ENCODE data around the gene GNB2. TPM values are rescaled to one million over a fixed set of nuclear protein-coding genes. Genes with fewer than 3 reads are reported as not detected.

Gene GNB2
- total and polyA plus RNA-seq, 2 of the 13 experiments (the other 11 are each of a cell fraction or from before 2014, with no cell fraction given): 48.3 to 67.1 TPM

DNA sequence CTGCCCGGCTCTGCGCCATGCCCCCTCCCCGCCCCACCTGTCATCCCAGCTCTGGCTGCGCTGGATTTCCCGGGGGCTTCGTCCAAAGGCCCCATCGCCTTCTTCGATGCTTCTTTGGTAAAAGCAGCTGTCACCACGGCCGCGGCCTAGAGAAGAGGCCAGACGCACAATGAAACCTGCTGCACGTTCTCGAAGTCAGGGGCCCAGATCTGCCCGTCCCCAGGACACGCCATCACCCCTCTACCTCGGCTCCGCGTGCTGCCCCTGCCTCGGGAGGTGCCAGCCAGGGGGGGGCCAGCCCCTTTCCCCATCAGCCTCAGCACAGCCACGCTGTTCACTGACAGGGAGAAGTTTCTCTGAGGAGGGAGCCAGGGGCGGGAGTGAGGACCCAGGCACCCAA, 13.7 kb downstream of the GNB2 start:
- Histone ChIP-seq H3K9ac (ENCODE audit: insufficient read depth, low read depth, low read length) (no peak overlapping the region), H3K36me3 (replicated peaks in 1 of 2; ENCODE audit: control insufficient read depth in 1 of 2, insufficient read depth in 2 of 2, low read length in 2 of 2) (peaks cover 45 to 68% of the 10 kb centered on the region in 2 experiments), H4K20me1 (ENCODE audit: insufficient read depth, low read length) (peaks cover 36% of the 10 kb centered on the region), H3K79me2 (ENCODE audit: insufficient read depth, low read length) (peaks cover 36% of the 10 kb centered on the region), H3K27ac (ENCODE audit: extremely low read length, insufficient read depth, low read length) (no peak overlapping the region), H3K4me3 (replicated peaks in 1 of 3; ENCODE audit: insufficient read depth in 1 of 3, low read depth in 2 of 3, low read length in 3 of 3) (no peak overlapping the region), H3K27me3 (ENCODE audit: control insufficient read depth in 1 of 2, insufficient read depth in 2 of 2, low read length in 2 of 2) (no peaks in the 10 kb centered on the region), H3K4me2 (ENCODE audit: low read depth, low read length) (no peak overlapping the region), H3K9me3 (ENCODE audit: low read length) (no peaks in the 10 kb centered on the region), H3K4me1 (ENCODE audit: insufficient read depth, low read length) (peaks cover 16% of the 10 kb centered on the region), H2AFZ (ENCODE audit: low read length) (no peak overlapping the region)
- in situ Hi-C loops (cut with HindIII; ENCODE audit: extremely low pct_ligation_motif_present, low pct_unique_long_range_greater_than_20kb): no loop called here
- ATAC-seq: no peak
- POLR2A ChIA-PET: interaction anchor here (0.6 kb wide), 1 partner anchor 165 kb away, joined by 3 read pairs; the partner anchor contains the start of gene SLC12A9
- no peak for FAIRE-seq
- TF ChIP-seq ZKSCAN5 (CRISPR knock-in tag; IDR thresholded peaks at IDR 0.05): no peak
- no peak for TF ChIP-seq TCF7 (IDR thresholded peaks at IDR 0.05; ENCODE audit: low read depth)
- peak; percentile 27 for TF ChIP-seq RBM39 (IDR thresholded peaks at IDR 0.05; ENCODE audit: low read depth, low read length, poor library complexity, severe bottlenecking)
- no peak for TF ChIP-seq SMARCE1 (IDR thresholded peaks at IDR 0.05; ENCODE audit: borderline replicate concordance)
- peak; percentile 25; the same call in 1 of the 2 replicates for TF ChIP-seq RBFOX2 (IDR thresholded peaks at IDR 0.05; ENCODE audit: low read depth, low read length)
- WGBS (ENCODE audit: low lambda C conversion rate): 98% methylated on average over 16 of the region's 22 CpGs
- CTCF ChIA-PET (ENCODE audit: low intra/inter-chr PET ratio, low total read pairs): interaction anchor here (0.6 kb wide), 1 partner anchor 265 kb away, joined by 3 read pairs; no protein-coding TSS in a partner anchor
- intact Hi-C loops (cut with micrococcal nuclease; ENCODE audit: unreplicated experiment): no loop called here
- no TSS peak for BruUV-seq (replicated peaks)
- DNase-seq (ENCODE audit: low spot score): no peak

DNA sequence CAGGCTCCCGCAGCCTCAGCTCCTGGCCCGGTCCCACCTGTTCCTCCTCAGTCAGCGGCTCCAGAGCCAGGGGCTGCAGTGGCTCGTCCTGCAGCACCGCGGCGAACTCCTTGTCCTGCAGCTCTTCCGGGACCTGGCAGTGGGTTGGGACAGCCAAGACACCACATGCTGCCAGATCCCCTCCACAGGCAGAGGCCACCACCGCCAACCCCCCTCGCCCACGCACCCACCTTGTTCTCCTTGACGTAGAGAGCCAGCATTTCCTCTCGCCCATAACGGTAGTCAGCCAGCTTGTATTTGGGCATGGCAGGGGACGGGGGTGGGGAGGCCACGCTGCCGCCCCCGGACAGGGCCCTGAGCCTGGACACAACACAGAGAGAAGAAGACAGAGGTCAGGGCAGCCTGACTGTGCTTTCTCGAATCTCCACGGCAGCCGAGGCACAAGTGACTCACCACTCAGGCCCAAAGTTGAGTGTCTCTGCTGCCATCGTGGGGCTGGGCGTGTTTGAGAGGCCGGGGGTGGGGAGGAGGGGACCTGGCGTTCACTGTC, 14.3 kb downstream of the GNB2 start:
- ATAC-seq: no peak
- 97% methylated on average over 11 of the region's 25 CpGs for WGBS (ENCODE audit: low lambda C conversion rate)

More for the DNA sequence above, 14.3 kb downstream of the GNB2 start:
- intact Hi-C loops (cut with micrococcal nuclease; ENCODE audit: unreplicated experiment) (no loop called here), in situ Hi-C loops (cut with HindIII; ENCODE audit: extremely low pct_ligation_motif_present, low pct_unique_long_range_greater_than_20kb) (no loop called here)
- POLR2A ChIA-PET: interaction anchor here (0.6 kb wide), 1 partner anchor 165 kb away, joined by 3 read pairs; the partner anchor contains the start of gene SLC12A9
- peaks cover 40 to 67% of the 10 kb centered on the region in 2 experiments for H3K36me3 ChIP-seq (replicated peaks in 1 of 2; ENCODE audit: control insufficient read depth in 1 of 2, insufficient read depth in 2 of 2, low read length in 2 of 2)
- H3K4me3 ChIP-seq (replicated peaks in 1 of 3; ENCODE audit: insufficient read depth in 1 of 3, low read depth in 2 of 3, low read length in 3 of 3): no peak overlapping the region
- no peak for FAIRE-seq
- DNase-seq (ENCODE audit: low spot score): no peak
- H3K27me3 ChIP-seq (ENCODE audit: control insufficient read depth in 1 of 2, insufficient read depth in 2 of 2, low read length in 2 of 2): no peaks in the 10 kb centered on the region
- peaks cover 40% of the 10 kb centered on the region for H4K20me1 ChIP-seq (ENCODE audit: insufficient read depth, low read length)
- CTCF ChIA-PET (ENCODE audit: low intra/inter-chr PET ratio, low total read pairs): interaction anchor here (0.6 kb wide), 1 partner anchor 266 kb away, joined by 3 read pairs; no protein-coding TSS in a partner anchor
- no peak overlapping the region for H3K4me2 ChIP-seq (ENCODE audit: low read depth, low read length)
- no peak overlapping the region for H3K9ac ChIP-seq (ENCODE audit: insufficient read depth, low read depth, low read length)
- H3K79me2 ChIP-seq (ENCODE audit: insufficient read depth, low read length): peaks cover 42% of the 10 kb centered on the region
- H3K9me3 ChIP-seq (ENCODE audit: low read length): no peaks in the 10 kb centered on the region
- peaks cover 22% of the 10 kb centered on the region for H3K4me1 ChIP-seq (ENCODE audit: insufficient read depth, low read length)
- no TSS peak for BruUV-seq (replicated peaks)
- no peak overlapping the region for H3K27ac ChIP-seq (ENCODE audit: extremely low read length, insufficient read depth, low read length)
- peak; percentile 43 for TF ChIP-seq RBFOX2 (IDR thresholded peaks at IDR 0.05; ENCODE audit: low read depth, low read length)
- TF ChIP-seq, protein P1, sequence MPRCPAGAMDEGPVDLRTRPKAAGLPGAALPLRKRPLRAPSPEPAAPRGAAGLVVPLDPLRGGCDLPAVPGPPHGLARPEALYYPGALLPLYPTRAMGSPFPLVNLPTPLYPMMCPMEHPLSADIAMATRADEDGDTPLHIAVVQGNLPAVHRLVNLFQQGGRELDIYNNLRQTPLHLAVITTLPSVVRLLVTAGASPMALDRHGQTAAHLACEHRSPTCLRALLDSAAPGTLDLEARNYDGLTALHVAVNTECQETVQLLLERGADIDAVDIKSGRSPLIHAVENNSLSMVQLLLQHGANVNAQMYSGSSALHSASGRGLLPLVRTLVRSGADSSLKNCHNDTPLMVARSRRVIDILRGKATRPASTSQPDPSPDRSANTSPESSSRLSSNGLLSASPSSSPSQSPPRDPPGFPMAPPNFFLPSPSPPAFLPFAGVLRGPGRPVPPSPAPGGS (CRISPR knock-in tag; IDR thresholded peaks at IDR 0.05): no peak
- TF ChIP-seq, protein P2, sequence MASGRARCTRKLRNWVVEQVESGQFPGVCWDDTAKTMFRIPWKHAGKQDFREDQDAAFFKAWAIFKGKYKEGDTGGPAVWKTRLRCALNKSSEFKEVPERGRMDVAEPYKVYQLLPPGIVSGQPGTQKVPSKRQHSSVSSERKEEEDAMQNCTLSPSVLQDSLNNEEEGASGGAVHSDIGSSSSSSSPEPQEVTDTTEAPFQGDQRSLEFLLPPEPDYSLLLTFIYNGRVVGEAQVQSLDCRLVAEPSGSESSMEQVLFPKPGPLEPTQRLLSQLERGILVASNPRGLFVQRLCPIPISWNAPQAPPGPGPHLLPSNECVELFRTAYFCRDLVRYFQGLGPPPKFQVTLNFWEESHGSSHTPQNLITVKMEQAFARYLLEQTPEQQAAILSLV (CRISPR knock-in tag; IDR thresholded peaks at IDR 0.05; ENCODE audit: borderline replicate concordance): no peak
- H2AFZ ChIP-seq (ENCODE audit: low read length): no peak overlapping the region
